HepG2 (cell line): ENCODE data around the gene MTMR10. TPM values are rescaled to one million over a fixed set of nuclear protein-coding genes. Genes with fewer than 3 reads are reported as not detected.

Source experiments
- BATF2 ChIP-seq: sonication (generic); formaldehyde crosslinking; IDR thresholded peaks from 2 replicates; pipeline ENCODE4 v1.8.0; 2022; ENCODE audit warnings: mild to moderate bottlenecking, missing genetic modification reagents, moderate library complexity
- FOXC1 ChIP-seq: sonication (generic); formaldehyde crosslinking; IDR thresholded peaks from 2 replicates; pipeline ENCODE4 v1.8.0; 2022; ENCODE audit warnings: mild to moderate bottlenecking, missing genetic modification reagents, borderline replicate concordance
- FUBP1 ChIP-seq: sonication (generic); formaldehyde crosslinking; IDR thresholded peaks from 2 replicates; pipeline ENCODE4 v1.5.1; 2020; ENCODE audit warnings: missing genetic modification reagents, mild to moderate bottlenecking, borderline replicate concordance
- GMEB1 ChIP-seq: sonication (generic); formaldehyde crosslinking; IDR thresholded peaks from 2 replicates; pipeline ENCODE4 v1.5.1; 2020; ENCODE audit warnings: missing genetic modification reagents, mild to moderate bottlenecking, borderline replicate concordance
- JUNB ChIP-seq: sonication (generic); formaldehyde crosslinking; IDR thresholded peaks from 2 replicates; pipeline ENCODE4 v1.8.0; 2022; ENCODE audit warnings: missing genetic modification reagents, mild to moderate bottlenecking, borderline replicate concordance
- KAT7 ChIP-seq: IDR thresholded peaks from 2 replicates; pipeline ENCODE4 v1.6.1; 2018; ENCODE audit warnings: borderline replicate concordance, missing compliant biosample characterization
- KLF11 ChIP-seq: IDR thresholded peaks from 2 replicates; pipeline ENCODE4 v1.6.1; 2016; ENCODE audit warnings: missing compliant biosample characterization
- LRRFIP1 ChIP-seq: sonication (generic); formaldehyde crosslinking; conservative IDR thresholded peaks from 2 replicates; pipeline ENCODE4 v1.4.0; 2020; ENCODE audit warnings: missing genetic modification reagents
- MTF1 ChIP-seq: sonication (generic); formaldehyde crosslinking; IDR thresholded peaks from 2 replicates; pipeline ENCODE4 v1.5.0; 2020; ENCODE audit warnings: missing genetic modification reagents
- REL ChIP-seq: sonication (generic); formaldehyde crosslinking; conservative IDR thresholded peaks from 2 replicates; pipeline ENCODE4 v1.8.0; 2022; ENCODE audit warnings: mild to moderate bottlenecking, missing genetic modification reagents, moderate library complexity
- SCMH1 ChIP-seq: sonication (generic); formaldehyde crosslinking; IDR thresholded peaks from 2 replicates; pipeline ENCODE4 v1.9.0; 2021; ENCODE audit warnings: missing genetic modification reagents, mild to moderate bottlenecking, borderline replicate concordance
- SRSF1 ChIP-seq: fragments of 200-400 bp; formaldehyde crosslinking; optimal IDR thresholded peaks from 2 replicates; pipeline ENCODE3; 2017; ENCODE audit warnings: mild to moderate bottlenecking, low read depth, low read length, moderate library complexity
- ZBTB8A ChIP-seq: sonication (generic); formaldehyde crosslinking; IDR thresholded peaks from 2 replicates; pipeline ENCODE4 v1.4.0; 2020; ENCODE audit warnings: mild to moderate bottlenecking, low read depth, missing genetic modification reagents, borderline replicate concordance
- ZFAT ChIP-seq: sonication (generic); formaldehyde crosslinking; conservative IDR thresholded peaks from 2 replicates; pipeline ENCODE4 v1.8.1; 2023; ENCODE audit warnings: missing genetic modification reagents, inconsistent platforms
- ZFP62 ChIP-seq: sonication (generic); formaldehyde crosslinking; IDR thresholded peaks from 2 replicates; pipeline ENCODE4 v1.4.0; 2020; ENCODE audit warnings: missing genetic modification reagents
- ZFYVE20 ChIP-seq: sonication (generic); formaldehyde crosslinking; IDR thresholded peaks from 2 replicates; pipeline ENCODE4 v1.8.0; 2023; ENCODE audit warnings: low read depth, mild to moderate bottlenecking, moderate library complexity, missing genetic modification reagents, borderline replicate concordance
- ZNF292 ChIP-seq: sonication (generic); formaldehyde crosslinking; IDR thresholded peaks from 2 replicates; pipeline ENCODE4 v1.8.1; 2022; ENCODE audit warnings: mild to moderate bottlenecking, low read depth, missing genetic modification reagents, borderline replicate concordance
- ZNF333 ChIP-seq: sonication (generic); formaldehyde crosslinking; IDR thresholded peaks from 2 replicates; pipeline ENCODE4 v1.4.0; 2020; ENCODE audit warnings: mild to moderate bottlenecking, missing genetic modification reagents, borderline replicate concordance
- ZNF34 ChIP-seq: sonication (generic); formaldehyde crosslinking; IDR thresholded peaks from 2 replicates; pipeline ENCODE4 v1.4.0; 2020; ENCODE audit warnings: mild to moderate bottlenecking, missing genetic modification reagents, borderline replicate concordance
- ZNF501 ChIP-seq: sonication (generic); formaldehyde crosslinking; IDR thresholded peaks from 2 replicates; pipeline ENCODE4 v1.5.1; 2020; ENCODE audit warnings: mild to moderate bottlenecking, moderate library complexity, missing genetic modification reagents
- ZNF644 ChIP-seq: IDR thresholded peaks from 2 replicates; pipeline ENCODE4 v1.6.1; 2016; ENCODE audit warnings: low read depth
- polyA plus RNA-seq, 8 experiments: library from polyadenylated mRNA; depleted of rRNA in 3 of 8; stranded (reverse) in 7 of 8; unstranded in 1 of 8; fragments of >200 nt; fragmentation: Illumina TruSeq in 4 of 8; extraction: Trizol in 4 of 8; gene quantifications; 2 replicates each; pipeline versions ENCODE4 v1.2.1 to v1.2.3, GENCODE V29; 2011 to 2016; ENCODE audit warnings: low read depth in 4 of 8, missing spikeins in 1 of 8, mixed read lengths in 1 of 8; ENCODE audit not compliant: insufficient read depth in 1 of 8
- total RNA-seq, 5 experiments: library from RNA; depleted of rRNA; stranded (reverse); fragments of >200 nt; fragmentation: Illumina TruSeq; extraction: Trizol; gene quantifications; 2 replicates each; pipeline ENCODE4 v1.2.3, GENCODE V29; 2016; ENCODE audit warnings: low read depth in 1 of 5

The MTMR10 gene
- total and polyA plus RNA-seq, 2 of the 13 experiments (the other 11 are each of a cell fraction or from before 2014, with no cell fraction given) = 10.2 to 17.4 TPM

- peak; percentile 85; the same call in 1 of the 2 replicates for TF ChIP-seq FOXC1
- peak; percentile 86; the same call in 1 of the 2 replicates for TF ChIP-seq KAT7
- TF ChIP-seq REL (CRISPR knock-in tag) = peak; percentile 93
- no peak for TF ChIP-seq ZFP62 (CRISPR knock-in tag)
- TF ChIP-seq ZNF34 = peak; percentile 91; the same call in 1 of the 2 replicates
- TF ChIP-seq GMEB1 = peak; percentile 91
- peak; percentile 79 for TF ChIP-seq ZNF501 (CRISPR knock-in tag)
- TF ChIP-seq ZNF644 (CRISPR knock-in tag) = no peak
- peak; percentile 93 for TF ChIP-seq ZNF333 (CRISPR knock-in tag)
- TF ChIP-seq JUNB = no peak
- TF ChIP-seq FUBP1 (CRISPR knock-in tag) = no peak
- TF ChIP-seq MTF1 (CRISPR knock-in tag) = no peak
- no peak for TF ChIP-seq SCMH1 (CRISPR knock-in tag)
- TF ChIP-seq BATF2 = 0 out of 2 replicates have a peak, but pooled peaks have one; percentile 82
- no peak for TF ChIP-seq LRRFIP1 (CRISPR knock-in tag)
- TF ChIP-seq ZFYVE20 (CRISPR knock-in tag) = peak; percentile 84; the same call in 1 of the 2 replicates
- 0 out of 2 replicates have a peak, but pooled peaks have one; percentile 28 for TF ChIP-seq ZBTB8A (CRISPR knock-in tag)
- peak; percentile 80 for TF ChIP-seq ZNF292 (CRISPR knock-in tag)
- TF ChIP-seq ZFAT = no peak
- TF ChIP-seq SRSF1 = peak; percentile 64
- TF ChIP-seq KLF11 = no peak
Observed at GRCh38 chr15:30903497-30904187, 87.8 kb downstream of the MTMR10 start, which contains the start of gene FAN1 (continued).
